RWPE1 (cell line): ENCODE data around the gene DTL.

Experiments used
- CTCF ChIA-PET: fragments of 350-600 bp; sonication (Branson Sonifier 250); formaldehyde crosslinking; extraction: SDS; loops from one replicate; lab custom pipeline; 2021; lab: Yijun Ruan, JAX
- POLR2A ChIA-PET: fragments of 400-600 bp; formaldehyde crosslinking; extraction: SDS; loops from one replicate; lab custom pipeline; 2020; ENCODE audit warnings: antibody characterized with exemption; ENCODE audit not compliant: low non-redundant PET; lab: Yijun Ruan, JAX
- DNase-seq: peaks from one replicate; pipeline ENCODE4 v3.0.0; 2012; ENCODE audit warnings: low spot score
- H3K27ac ChIP-seq: fragments of 450-650 bp; 2 replicates; pipeline ENCODE4 v1.5.1; 2017
- TF ChIP-seq, protein P1 (sequence below): fragments of 450-650 bp; conservative IDR thresholded peaks from 2 replicates; pipeline ENCODE4 v1.5.1; 2017; ENCODE audit warnings: low read depth, mild to moderate bottlenecking

Gene DTL

DNA sequence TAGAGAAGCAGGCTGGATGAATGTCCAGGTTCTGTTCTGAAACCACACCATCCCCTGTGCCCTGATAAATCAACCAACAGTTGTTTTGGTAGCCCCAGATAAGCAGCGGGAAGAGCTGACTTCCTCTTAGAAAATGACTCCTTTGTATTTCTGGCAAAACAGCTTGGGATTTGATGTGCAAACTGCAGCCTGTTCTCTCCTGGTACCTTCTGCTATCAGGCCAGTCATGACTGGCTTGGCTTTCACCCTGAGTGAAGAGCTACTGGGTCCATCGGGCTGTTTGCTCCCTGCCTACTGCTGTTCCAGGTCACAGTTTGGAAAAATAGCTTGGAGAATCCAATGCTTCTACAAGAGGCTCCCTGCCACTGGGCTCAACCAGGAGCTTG, 116.8 kb downstream of the DTL start:
- H3K27ac ChIP-seq: no peak overlapping the region
- ChIA-PET CTCF (interaction anchor here (0.6 kb wide), 3 partner anchors 12 to 96 kb away, joined by 3 to 5 read pairs (median 3); no protein-coding TSS in a partner anchor), POLR2A (no interaction called here)
- no peak for DNase-seq
- TF ChIP-seq, protein P1, sequence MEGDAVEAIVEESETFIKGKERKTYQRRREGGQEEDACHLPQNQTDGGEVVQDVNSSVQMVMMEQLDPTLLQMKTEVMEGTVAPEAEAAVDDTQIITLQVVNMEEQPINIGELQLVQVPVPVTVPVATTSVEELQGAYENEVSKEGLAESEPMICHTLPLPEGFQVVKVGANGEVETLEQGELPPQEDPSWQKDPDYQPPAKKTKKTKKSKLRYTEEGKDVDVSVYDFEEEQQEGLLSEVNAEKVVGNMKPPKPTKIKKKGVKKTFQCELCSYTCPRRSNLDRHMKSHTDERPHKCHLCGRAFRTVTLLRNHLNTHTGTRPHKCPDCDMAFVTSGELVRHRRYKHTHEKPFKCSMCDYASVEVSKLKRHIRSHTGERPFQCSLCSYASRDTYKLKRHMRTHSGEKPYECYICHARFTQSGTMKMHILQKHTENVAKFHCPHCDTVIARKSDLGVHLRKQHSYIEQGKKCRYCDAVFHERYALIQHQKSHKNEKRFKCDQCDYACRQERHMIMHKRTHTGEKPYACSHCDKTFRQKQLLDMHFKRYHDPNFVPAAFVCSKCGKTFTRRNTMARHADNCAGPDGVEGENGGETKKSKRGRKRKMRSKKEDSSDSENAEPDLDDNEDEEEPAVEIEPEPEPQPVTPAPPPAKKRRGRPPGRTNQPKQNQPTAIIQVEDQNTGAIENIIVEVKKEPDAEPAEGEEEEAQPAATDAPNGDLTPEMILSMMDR: no peak

DNA sequence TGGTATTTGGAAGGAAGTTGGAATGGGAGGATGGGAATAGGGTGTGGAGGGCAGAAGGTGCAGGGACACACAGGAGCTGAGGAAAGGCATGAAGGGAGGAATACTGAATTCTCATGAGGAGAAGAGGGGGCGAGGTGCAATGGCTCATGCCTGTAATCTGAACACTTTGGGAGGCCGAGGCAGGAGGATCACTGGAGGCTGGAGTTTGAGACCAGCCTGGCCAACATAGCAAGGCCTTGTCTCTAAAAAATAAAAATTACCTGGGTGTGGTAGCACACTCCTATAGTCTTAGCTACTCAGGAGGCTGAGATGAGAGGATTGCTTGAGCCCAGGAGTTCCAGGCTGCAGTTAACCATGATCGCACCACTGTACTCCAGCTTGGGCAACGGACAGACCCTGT, 117.3 kb downstream of the DTL start:
- TF ChIP-seq, protein P1: no peak
- no peak overlapping the region for H3K27ac ChIP-seq
- ChIA-PET CTCF (interaction anchor here (0.6 kb wide), 1 partner anchor 97 kb away, joined by 3 read pairs; no protein-coding TSS in a partner anchor), POLR2A (no interaction called here)
- DNase-seq: no peak

DNA sequence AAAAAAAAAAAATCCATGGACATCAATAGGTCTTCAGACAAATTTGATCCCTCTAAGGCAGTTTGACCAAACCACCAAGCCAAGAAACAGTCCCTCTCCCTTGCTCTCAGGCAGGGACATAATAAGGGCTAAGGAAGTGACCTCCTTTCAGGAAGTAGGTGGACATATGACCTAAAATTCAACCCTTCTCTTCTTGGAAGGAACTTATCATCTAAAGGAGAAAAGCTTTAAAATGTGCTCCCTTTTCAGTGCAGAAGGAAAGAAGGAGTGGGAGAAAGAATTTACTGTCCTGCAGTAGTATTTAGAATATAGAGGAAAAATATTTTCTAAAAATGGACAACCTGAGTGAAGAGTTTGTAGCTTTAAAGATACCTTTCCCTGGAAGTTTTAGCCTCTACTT, 118.1 kb downstream of the DTL start:
- CTCF ChIA-PET: no interaction called here
- TF ChIP-seq, protein P1: no peak
- DNase-seq: no peak

More for the DNA sequence above, 118.1 kb downstream of the DTL start:
- POLR2A ChIA-PET: no interaction called here
- no peak overlapping the region for H3K27ac ChIP-seq
